NCI-H2081 treated with DMSO at 0.1 percent for 48 hours (cell line): ENCODE results near the gene GPATCH2.
"Not testable (repeated sequence)": the region's sequence is repeated elsewhere in the genome, so short reads cannot be mapped to it uniquely, and the experiment has no call there.

Experiments
- DNase-seq: peaks from one replicate; lab custom pipeline; 2025; lab: John Stamatoyannopoulos, UW

GPATCH2 gene

GRCh38 chr1:217443845-217444244 lies 187.0 kb downstream of the GPATCH2 start:
- DNase-seq = no peak

- no peak for DNase-seq
These were observed 193.5 kb downstream of the GPATCH2 start for GRCh38 chr1:217437376-217437775.

GRCh38 chr1:217435204-217435603 lies 195.7 kb downstream of the GPATCH2 start:
- DNase-seq = no peak

GRCh38 chr1:217433664-217434063 lies 197.2 kb downstream of the GPATCH2 start:
- no peak for DNase-seq

- no peak for DNase-seq
These were observed 198.6 kb downstream of the GPATCH2 start for GRCh38 chr1:217432339-217432738.

GRCh38 chr1:217431395-217431794 lies 199.5 kb downstream of the GPATCH2 start:
- no peak for DNase-seq

GRCh38 chr1:217425422-217425821 lies 205.5 kb downstream of the GPATCH2 start:
- no peak for DNase-seq

GRCh38 chr1:217419194-217419551 lies 211.7 kb downstream of the GPATCH2 start:
- DNase-seq = no peak

- DNase-seq = no peak
These were observed 212.4 kb downstream of the GPATCH2 start for GRCh38 chr1:217418269-217419193.

- no peak for DNase-seq
These were observed 213.5 kb downstream of the GPATCH2 start for GRCh38 chr1:217417363-217417762.

- no peak for DNase-seq
These were observed 223.3 kb downstream of the GPATCH2 start for GRCh38 chr1:217407534-217408001.

- DNase-seq = no peak
These were observed 227.7 kb downstream of the GPATCH2 start for GRCh38 chr1:217403026-217403720.

- no peak for DNase-seq
These were observed 228.6 kb downstream of the GPATCH2 start for GRCh38 chr1:217402301-217402700.

GRCh38 chr1:217393896-217394295 lies 237.0 kb downstream of the GPATCH2 start:
- DNase-seq = no peak

GRCh38 chr1:217392441-217392840 lies 238.4 kb downstream of the GPATCH2 start:
- no peak for DNase-seq

- no peak for DNase-seq
These were observed 241.0 kb downstream of the GPATCH2 start for GRCh38 chr1:217389895-217390294.

- DNase-seq = no peak
These were observed 242.3 kb downstream of the GPATCH2 start for GRCh38 chr1:217388522-217389065.

GRCh38 chr1:217381773-217382172 lies 249.1 kb downstream of the GPATCH2 start:
- not testable (repeated sequence) for DNase-seq

GRCh38 chr1:217379804-217380203 lies 251.1 kb downstream of the GPATCH2 start:
- DNase-seq = not testable (repeated sequence)

- no peak for DNase-seq
These were observed 251.6 kb downstream of the GPATCH2 start for GRCh38 chr1:217379336-217379735.
